GM18873 (cell line): ENCODE data around the gene EXOC6.
"Not testable (repeated sequence)": the region's sequence is repeated elsewhere in the genome, so short reads cannot be mapped to it uniquely, and the experiment has no call there.

Experiments used
- ATAC-seq: cut with Tn5 transposase; IDR thresholded peaks from one replicate; pipeline ENCODE4 v1.9.1; 2021; ENCODE audit warnings: mild to moderate bottlenecking, moderate library complexity, moderate number of reproducible peaks; ENCODE audit not compliant: unreplicated experiment, low FRiP score

EXOC6 gene

GRCh38 chr10:92929896-92930295, 81.6 kb downstream of the EXOC6 start:
- ATAC-seq: no peak

GRCh38 chr10:92931597-92931996, 83.3 kb downstream of the EXOC6 start:
- ATAC-seq: no peak

GRCh38 chr10:92937876-92938275, 89.6 kb downstream of the EXOC6 start:
- ATAC-seq: no peak

- no peak for ATAC-seq
These were observed 90.5 kb downstream of the EXOC6 start for GRCh38 chr10:92938841-92939240.

- ATAC-seq: no peak
These were observed 93.9 kb downstream of the EXOC6 start for GRCh38 chr10:92942226-92942625.

GRCh38 chr10:92946491-92946890, 98.2 kb downstream of the EXOC6 start:
- no peak for ATAC-seq

GRCh38 chr10:92952573-92952972, 104.3 kb downstream of the EXOC6 start:
- ATAC-seq: not testable (repeated sequence)

- no peak for ATAC-seq
These were observed 109.1 kb downstream of the EXOC6 start for GRCh38 chr10:92957223-92958010.

GRCh38 chr10:92961638-92962037, 113.3 kb downstream of the EXOC6 start:
- ATAC-seq: no peak

GRCh38 chr10:92965314-92965713, 117.0 kb downstream of the EXOC6 start:
- ATAC-seq: no peak

- no peak for ATAC-seq
These were observed 119.3 kb downstream of the EXOC6 start for GRCh38 chr10:92967641-92968040.

- ATAC-seq: no peak
These were observed 120.8 kb downstream of the EXOC6 start for GRCh38 chr10:92969151-92969550.

- ATAC-seq: no peak
These were observed 122.2 kb downstream of the EXOC6 start for GRCh38 chr10:92970301-92971070.

GRCh38 chr10:92972066-92972870, 123.9 kb downstream of the EXOC6 start:
- no peak for ATAC-seq

- ATAC-seq: no peak
These were observed 124.6 kb downstream of the EXOC6 start for GRCh38 chr10:92972886-92973285.

GRCh38 chr10:92976278-92976677, 128.0 kb downstream of the EXOC6 start:
- ATAC-seq: not testable (repeated sequence)

GRCh38 chr10:92989250-92989649, 140.9 kb downstream of the EXOC6 start:
- ATAC-seq: no peak

- ATAC-seq: no peak
These were observed 142.3 kb downstream of the EXOC6 start for GRCh38 chr10:92990615-92991014.

GRCh38 chr10:92991513-92991912, 143.2 kb downstream of the EXOC6 start:
- no peak for ATAC-seq

GRCh38 chr10:92993699-92994272, 145.5 kb downstream of the EXOC6 start:
- no peak for ATAC-seq

GRCh38 chr10:92995509-92995908, 147.2 kb downstream of the EXOC6 start:
- ATAC-seq: no peak
